ENCODE measurements around the gene FOXL2NB.
"Not testable (repeated sequence)": the region's sequence is repeated elsewhere in the genome, so short reads cannot be mapped to it uniquely, and the experiment has no call there.

Gene FOXL2NB

DNA sequence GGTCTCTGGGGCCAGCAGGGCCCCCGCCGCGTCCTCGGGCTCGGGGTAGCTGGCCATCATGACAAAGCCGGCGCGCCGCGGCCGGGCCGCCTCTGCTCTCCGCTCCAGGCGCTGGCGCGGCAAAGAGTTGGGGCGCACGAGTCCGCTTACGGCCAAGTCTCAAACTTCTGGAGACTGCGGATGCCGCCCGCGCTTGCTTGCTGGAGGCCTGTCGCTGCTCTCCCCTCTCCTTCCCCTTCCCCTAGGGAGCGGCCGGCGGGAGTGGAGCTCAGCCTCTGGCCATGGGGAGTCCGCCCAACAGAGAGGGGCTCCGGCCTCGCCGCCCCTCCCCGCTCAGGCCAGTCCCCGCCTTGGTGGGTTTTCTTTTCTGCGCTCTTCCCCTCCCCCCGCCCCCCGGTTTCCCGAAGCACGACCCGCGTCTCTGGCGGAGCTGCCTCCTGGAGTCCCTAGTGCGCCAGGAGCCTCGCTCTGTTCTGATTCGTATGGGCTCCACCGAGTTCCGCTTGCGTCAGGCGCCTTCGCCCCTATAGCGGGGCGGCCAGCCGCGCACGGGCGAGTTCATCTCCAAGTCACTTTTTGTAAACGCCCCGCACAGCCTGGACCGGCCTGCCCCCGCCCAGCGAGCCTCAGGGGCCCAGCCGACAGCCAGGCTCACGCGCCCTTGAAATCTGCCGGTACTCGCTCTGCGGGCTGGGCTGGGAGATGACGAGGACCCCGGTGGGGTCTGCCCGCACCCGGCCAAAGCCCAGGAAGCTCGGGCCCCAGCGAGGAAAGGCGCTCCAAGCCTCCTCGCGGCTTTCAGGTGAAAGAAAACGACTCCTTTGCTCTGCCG is at the start of gene FOXL2NB, which contains the start of gene FOXL2:
FOXL2NB (plus strand) TSS at position 555 of the 832 bp plus-strand sequence; CDS start at position 703, 148 bp downstream.
FOXL2 (minus strand) TSS at position 475 of the 832 bp plus-strand sequence; CDS start at position 60, 415 bp downstream.
- DNase-seq (ENCODE audit: low read depth in 2 of 2) = no peak

DNA sequence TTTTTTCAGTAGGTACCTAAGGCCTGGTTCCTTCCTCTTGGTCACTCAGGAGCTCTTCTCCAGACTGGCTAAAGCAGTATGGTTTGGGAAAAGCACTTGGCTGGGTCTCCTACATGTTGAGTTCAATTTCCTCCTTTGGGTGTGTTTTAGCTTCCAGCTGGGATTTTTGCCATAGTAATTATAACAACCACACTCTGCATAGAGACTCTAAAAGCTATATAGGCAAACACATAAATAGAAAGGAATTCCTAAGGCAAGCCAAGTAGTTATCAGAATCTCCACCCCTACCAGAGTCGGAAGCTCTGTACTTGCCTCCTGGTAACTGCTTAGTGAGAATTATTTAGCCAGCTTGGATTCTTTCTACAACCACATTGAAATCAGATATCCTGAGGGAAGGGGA is 48.7 kb upstream of the FOXL2NB start:
- DNase-seq (ENCODE audit: low read depth in 2 of 2) = no peak

DNA sequence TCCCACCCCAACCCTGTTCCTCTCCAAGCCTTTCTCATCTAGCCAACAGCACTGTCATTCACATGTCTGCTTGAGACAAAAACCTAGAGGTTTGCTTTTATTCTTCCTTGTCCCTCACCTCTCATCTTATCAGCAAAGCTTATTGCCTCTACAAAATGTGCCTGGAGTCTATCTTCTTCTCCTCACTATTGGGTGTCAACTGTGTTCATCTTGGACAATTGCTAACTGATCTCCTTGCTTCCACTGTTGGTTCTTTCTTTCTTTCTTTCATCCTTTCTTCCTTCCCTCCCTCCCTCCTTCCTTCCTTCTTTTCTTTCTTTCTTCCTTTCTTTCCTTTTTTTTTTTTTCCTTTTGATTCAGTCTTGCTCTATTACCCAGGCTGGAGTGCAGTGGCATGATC is 48.3 kb upstream of the FOXL2NB start:
- DNase-seq (ENCODE audit: low read depth in 2 of 2) = no peak

- no peak for DNase-seq (ENCODE audit: low read depth in 2 of 2)
These were observed 47.5 kb upstream of the FOXL2NB start for GRCh38 chr3:138899351-138899991.

GRCh38 chr3:138901567-138901966 is 45.5 kb upstream of the FOXL2NB start:
- no peak for DNase-seq (ENCODE audit: low read depth in 2 of 2)

- DNase-seq (ENCODE audit: low read depth in 2 of 2) = no peak
These were observed 44.8 kb upstream of the FOXL2NB start for GRCh38 chr3:138902171-138902570.

DNA sequence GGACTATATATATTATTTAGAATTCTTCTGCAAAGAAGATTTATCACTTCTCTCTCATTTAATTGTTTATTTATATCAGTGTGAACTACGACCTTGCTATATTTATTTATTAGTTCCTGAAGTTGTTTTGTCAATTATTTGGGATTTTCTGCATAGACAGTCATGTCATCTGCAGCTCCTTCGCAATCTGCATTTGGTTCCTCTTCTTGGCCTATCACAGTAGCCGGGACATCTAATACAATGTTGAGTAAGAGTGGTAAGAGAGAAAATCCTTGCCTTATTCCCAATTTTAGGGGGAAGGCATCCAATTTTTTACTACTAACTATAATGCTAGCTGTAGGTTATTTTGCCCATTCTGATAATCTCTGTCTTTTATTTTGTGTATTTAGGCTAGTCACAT is 39.5 kb upstream of the FOXL2NB start:
- no peak for DNase-seq (ENCODE audit: low read depth in 2 of 2)

DNA sequence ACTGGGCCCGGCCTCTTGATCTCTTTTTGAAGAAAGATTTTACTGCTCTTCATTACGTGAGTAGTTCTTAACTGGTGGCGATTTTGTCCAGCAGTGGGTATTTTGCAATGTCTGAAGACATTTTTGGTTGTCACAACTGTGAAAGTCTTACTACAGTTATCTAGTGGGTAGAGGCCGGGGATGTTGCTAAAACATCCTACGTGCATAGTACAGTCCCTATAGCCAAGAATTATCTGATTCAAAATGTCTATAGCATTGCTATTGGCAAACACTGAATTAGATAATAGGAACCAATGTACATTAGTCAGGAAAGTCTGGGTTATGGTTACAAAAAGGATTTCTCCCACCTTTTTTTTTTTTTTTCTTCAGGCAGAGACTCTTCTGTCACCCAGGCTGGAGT is 38.2 kb upstream of the FOXL2NB start:
- no peak for DNase-seq (ENCODE audit: low read depth in 2 of 2)

DNA sequence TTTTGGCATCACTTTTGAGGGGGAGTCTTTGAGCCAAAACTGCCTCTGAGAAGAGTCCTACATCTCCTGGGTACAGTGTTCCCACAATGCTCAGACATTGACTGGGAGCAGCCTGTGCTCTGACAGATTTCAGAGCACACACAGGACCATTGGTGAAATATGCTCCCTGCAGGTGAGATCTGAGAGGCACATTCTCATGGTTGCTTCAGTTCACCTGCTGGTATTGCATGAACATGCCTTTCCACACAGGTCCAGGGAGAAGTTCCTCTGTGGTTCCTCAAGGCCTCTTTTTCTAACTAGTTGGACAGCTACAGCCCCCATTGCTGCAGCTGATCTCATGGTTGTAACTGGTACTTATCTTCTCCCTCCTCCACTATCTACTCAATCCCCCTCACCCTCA is 37.1 kb upstream of the FOXL2NB start:
- DNase-seq (ENCODE audit: low read depth in 2 of 2) = no peak

- no peak for DNase-seq (ENCODE audit: low read depth in 2 of 2)
These were observed 35.4 kb upstream of the FOXL2NB start for GRCh38 chr3:138911621-138912020.

- DNase-seq (ENCODE audit: low read depth in 2 of 2) = no peak
These were observed 34.8 kb upstream of the FOXL2NB start for GRCh38 chr3:138912237-138912636.

DNA sequence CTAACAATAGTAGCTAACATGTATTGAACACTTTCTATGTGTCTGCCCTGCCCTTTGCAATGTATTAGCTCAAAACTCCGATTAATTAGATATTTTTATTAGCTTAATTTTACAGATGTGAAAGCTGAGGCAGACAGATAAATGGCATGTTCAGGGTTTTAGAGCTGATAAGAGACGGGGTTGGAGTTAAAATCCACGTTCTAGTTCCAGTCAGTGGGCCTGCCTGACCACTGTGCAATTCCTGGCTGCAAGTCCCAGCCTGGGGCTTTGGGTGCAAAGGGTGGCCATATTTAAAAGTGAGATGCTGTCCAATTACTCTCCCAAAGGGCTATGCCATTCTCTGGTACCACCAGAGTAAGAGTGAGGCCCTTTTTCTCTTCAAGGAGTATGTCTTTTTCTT is 33.3 kb upstream of the FOXL2NB start:
- DNase-seq (ENCODE audit: low read depth in 2 of 2) = no peak

DNA sequence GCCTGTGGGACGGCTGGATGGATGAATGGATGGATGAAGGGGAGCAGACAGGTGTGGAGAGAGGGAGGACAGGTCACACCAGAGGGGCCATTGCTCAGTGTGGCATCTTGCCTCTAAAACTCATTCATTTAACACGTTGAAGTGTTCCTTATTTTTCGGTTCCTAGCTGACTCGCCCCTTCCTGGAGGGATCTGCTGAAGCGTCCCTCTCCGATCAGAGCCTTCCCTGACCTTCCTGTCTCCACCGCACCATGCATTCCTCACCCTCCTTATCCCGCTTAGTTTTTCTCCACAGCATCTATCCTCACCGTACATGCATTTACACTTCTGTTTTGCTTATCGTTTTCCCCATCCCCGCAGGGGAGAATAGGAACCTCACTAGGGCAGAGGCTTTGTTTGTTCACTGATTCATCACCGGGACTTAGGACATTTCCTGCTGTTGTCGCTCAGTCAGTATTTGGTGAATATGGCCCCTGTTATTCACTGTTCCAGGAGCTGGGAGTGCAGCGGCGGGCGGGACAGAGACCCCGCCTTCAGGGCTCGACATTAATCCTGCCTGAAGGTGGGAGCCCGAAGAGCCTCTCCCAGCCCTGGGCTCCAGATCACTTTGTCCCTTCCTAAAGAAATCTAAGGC is 32.0 kb upstream of the FOXL2NB start:
- no peak for DNase-seq (ENCODE audit: low read depth in 2 of 2)

- peak; percentile 55 to 58 for DNase-seq (ENCODE audit: low read depth in 2 of 2)
These were observed 31.2 kb upstream of the FOXL2NB start for GRCh38 chr3:138915503-138916498.

DNA sequence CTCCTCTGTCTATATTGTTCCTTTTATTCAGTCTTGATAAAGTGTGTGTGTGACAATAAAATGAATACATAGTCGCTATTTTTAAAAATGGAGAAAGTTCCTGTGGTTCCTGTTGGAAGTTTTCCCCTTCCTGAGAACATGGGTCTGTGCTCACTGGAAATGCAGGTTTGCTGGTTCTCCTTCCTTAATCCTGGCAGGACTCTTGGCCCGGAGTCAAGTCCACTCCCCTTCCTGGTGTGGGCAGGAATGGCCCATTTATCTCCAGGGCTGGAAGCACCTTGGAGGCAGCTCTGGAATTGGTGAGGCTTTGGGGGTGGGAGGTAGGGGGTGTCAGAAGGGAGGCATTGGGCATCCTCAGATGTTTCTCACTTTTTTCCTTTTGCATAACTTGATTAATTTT is 30.2 kb upstream of the FOXL2NB start:
- no peak for DNase-seq (ENCODE audit: low read depth in 2 of 2)

DNA sequence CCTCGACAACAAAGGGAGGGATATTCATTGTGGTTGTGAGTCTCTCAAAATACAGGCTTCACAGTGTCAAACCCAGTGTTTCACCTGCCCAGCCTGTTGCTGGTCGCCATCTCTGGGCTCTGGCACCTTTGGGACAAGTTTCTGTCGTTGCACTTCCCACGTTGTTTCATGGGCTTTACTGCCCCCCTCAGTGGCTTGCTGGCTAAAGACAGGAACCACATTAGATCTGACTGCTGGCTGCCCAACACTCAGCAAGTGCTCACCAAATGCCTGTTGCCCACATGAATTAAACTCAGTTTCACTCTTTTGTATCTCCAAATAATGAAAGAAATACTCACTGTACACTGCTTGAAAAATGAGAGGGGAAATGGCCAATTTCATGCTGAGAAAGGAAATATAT is 27.7 kb upstream of the FOXL2NB start:
- no peak for DNase-seq (ENCODE audit: low read depth in 2 of 2)

DNA sequence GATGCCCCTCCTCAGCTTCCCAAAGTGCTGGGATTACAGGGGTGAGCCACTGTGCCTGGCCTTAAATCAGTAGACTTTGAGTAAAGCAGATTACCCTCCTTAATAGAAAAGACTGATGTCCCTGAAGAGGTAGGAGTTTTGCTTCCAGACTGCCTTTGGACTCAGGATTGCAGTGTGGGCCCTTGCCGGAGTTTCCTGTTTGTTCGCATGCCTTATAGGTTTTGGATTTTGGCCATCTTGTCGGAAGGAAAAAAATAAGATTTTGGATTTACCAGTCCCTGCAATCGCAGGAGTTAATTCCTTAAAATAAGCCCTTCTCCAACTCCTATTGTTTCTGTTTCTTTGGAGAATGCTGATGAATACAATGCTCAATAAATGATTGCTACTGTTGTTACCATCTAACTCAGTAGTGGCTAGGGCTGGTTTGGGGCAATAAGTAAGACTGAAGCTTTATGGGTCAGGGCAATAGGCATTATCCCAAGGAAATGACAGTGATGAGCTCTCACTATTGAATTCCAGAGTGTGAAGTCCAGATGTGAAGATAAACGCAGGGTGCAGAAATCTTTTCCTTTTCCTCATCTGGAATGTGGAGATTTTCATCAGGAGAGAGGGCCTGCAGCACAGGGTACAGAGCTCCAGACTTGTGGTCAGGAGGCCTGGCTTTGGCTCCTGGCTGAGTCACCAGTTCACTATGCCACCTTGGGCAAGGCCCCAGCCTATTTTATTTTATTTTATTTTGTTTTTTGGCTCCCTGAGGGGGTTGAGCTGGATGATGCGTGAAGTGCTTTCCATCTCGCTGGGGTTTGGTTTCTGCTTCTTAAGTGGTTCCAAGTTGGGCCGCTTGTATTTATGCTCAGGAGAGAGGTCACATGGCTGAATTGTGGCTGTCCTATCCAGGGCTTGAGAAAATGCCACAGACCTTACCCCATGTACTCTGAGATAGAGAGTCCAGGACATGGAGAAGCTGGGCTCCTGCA is 25.4 kb upstream of the FOXL2NB start:
- DNase-seq (ENCODE audit: low read depth in 2 of 2) = no peak

GRCh38 chr3:138922400-138922799 is 24.6 kb upstream of the FOXL2NB start:
- not testable (repeated sequence) for DNase-seq (ENCODE audit: low read depth in 2 of 2)

DNA sequence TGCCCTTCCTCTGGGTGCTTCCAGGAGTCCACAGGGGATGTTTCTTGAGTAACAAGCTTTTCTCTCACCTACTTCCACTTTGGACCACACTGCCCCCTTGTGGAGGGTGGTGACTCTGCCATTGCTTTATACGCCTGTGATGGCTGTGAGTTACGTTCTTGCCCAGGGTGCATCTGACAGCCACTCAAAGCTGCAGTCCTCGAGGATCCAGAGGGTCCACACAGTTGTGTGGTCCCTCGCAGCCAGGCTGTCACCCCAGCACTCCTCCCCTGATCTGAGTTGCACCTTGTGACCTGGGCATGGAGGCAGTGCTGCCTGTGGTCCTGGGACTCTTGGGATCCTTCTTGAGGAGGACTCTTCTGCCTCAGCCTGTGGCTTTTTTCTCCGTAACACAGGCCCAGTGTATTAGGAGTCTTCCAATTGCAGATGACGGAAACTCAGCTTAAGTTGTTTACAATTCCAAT is 23.5 kb upstream of the FOXL2NB start:
- DNase-seq (ENCODE audit: low read depth in 2 of 2) = peak; percentile 66

DNA sequence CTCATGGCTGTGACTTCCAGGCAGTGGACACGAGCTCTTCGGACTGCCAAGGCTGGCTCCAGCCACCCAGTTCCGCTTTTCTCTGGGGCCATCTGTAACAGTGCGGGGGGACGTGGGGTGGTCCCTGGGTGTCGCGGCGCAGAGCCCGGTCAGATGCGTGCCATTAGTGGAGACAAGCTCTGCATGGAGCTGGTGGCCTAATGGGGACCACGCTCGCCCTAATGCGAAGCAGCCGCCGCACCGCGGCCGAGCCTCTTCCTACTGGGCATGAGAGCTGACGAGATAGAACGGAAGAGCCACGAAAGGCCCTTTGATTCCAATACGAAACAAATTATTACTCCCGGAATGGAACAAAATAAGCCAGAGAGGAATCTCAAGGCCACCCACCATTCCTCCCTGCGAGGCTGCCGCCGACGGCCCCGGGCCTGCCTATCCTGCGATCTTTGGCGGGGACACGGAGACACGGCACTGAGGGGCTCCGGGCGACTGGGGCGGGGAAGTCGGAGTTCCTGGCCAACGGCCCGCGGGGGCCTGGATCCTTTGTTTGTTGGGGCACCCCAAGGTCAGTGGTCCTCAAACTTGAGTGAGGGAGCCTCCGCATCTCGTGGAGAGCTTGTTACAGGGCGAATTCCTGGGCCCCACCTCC is 18.2 kb upstream of the FOXL2NB start:
- no peak for DNase-seq (ENCODE audit: low read depth in 2 of 2)

Measured in activated CD8-positive, alpha-beta memory T cell treated with anti-CD3 and anti-CD28 coated beads for 4 hours (primary cell).